Measurements from ENCODE around the gene TIE1. TPM values are rescaled to one million over a fixed set of nuclear protein-coding genes. Genes with fewer than 3 reads are reported as not detected.

The TIE1 gene
- total and polyA plus RNA-seq, 2 of the 13 experiments (the other 11 are each of a cell fraction or from before 2014, with no cell fraction given): 0.58 to 0.84 TPM

DNA sequence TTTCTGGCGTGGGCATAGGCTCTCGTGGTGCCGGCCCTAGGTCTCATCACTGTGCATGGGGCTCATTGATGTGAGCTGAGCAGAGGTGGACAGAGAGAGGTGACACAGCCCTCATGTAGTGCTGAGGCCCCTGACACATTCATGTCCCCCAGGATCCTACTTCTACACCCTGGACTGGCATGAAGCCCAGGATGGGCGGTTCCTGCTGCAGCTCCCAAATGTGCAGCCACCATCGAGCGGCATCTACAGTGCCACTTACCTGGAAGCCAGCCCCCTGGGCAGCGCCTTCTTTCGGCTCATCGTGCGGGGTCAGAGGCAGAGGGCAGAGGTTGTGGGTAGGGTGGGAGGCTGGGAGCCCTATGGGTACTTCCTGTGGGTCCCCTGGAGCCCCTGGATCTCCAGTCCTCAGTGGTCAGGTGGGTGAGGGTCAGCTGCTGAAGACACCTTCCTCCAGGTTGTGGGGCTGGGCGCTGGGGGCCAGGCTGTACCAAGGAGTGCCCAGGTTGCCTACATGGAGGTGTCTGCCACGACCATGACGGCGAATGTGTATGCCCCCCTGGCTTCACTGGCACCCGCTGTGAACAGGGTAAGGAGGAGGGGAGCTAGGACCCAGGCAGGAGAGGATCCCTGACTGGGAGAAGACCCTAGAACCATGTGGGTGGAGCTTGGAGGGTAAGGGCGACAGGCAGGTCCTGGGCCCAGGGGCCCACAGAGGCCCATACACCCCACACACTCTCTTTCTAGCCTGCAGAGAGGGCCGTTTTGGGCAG lies 6.1 kb downstream of the TIE1 start (continued):
- no peak for TF ChIP-seq ZNF407 (CRISPR knock-in tag; IDR thresholded peaks at IDR 0.05; ENCODE audit: not compliant biosample characterization)

- FAIRE-seq: no peak
- peaks cover 0 to 54% of the 10 kb centered on the region in 2 experiments; a peak in 3 of 5 replicates for H3K27me3 ChIP-seq (ENCODE audit: control insufficient read depth in 1 of 2, insufficient read depth in 2 of 2, low read length in 2 of 2)
- POLR2A ChIA-PET: no interaction called here
- DNase-seq (ENCODE audit: low spot score): no peak
- H4K20me1 ChIP-seq (ENCODE audit: insufficient read depth, low read length): no peaks in the 10 kb centered on the region
- H3K9ac ChIP-seq (ENCODE audit: insufficient read depth, low read depth, low read length): no peak overlapping the region
- H3K79me2 ChIP-seq (ENCODE audit: insufficient read depth, low read length): no peaks in the 10 kb centered on the region
- no peak overlapping the region for H3K4me2 ChIP-seq (ENCODE audit: low read depth, low read length)
- CTCF ChIA-PET (ENCODE audit: low intra/inter-chr PET ratio, low total read pairs): no interaction called here
- ATAC-seq: no peak
- H3K9me3 ChIP-seq (ENCODE audit: low read length): no peaks in the 10 kb centered on the region
- in situ Hi-C loops (cut with HindIII; ENCODE audit: extremely low pct_ligation_motif_present, low pct_unique_long_range_greater_than_20kb): no loop called here
- no peak overlapping the region for H3K4me3 ChIP-seq (replicated peaks in 1 of 3; ENCODE audit: insufficient read depth in 1 of 3, low read depth in 2 of 3, low read length in 3 of 3)
- H3K36me3 ChIP-seq (replicated peaks in 1 of 2; ENCODE audit: control insufficient read depth in 1 of 2, insufficient read depth in 2 of 2, low read length in 2 of 2): no peaks in the 10 kb centered on the region
- 52% methylated on average over 6 of the region's 9 CpGs for WGBS (ENCODE audit: low lambda C conversion rate)
- intact Hi-C loops (cut with micrococcal nuclease; ENCODE audit: unreplicated experiment): no loop called here
- H3K4me1 ChIP-seq (ENCODE audit: insufficient read depth, low read length): peaks cover 31% of the 10 kb centered on the region
- H2AFZ ChIP-seq (ENCODE audit: low read length): no peak overlapping the region
- no peak overlapping the region for H3K27ac ChIP-seq (ENCODE audit: extremely low read length, insufficient read depth, low read length)
- no TSS peak for BruUV-seq (replicated peaks)
- no peak for TF ChIP-seq ZSCAN29 (CRISPR knock-in tag; conservative IDR thresholded peaks at IDR 0.05)
- TF ChIP-seq MIXL1 (CRISPR knock-in tag; IDR thresholded peaks at IDR 0.05): no peak
- TF ChIP-seq ZNF24 (IDR thresholded peaks at IDR 0.05): no peak
- no peak for TF ChIP-seq RORA (CRISPR knock-in tag; IDR thresholded peaks at IDR 0.05)
- no peak for TF ChIP-seq ARNT (IDR thresholded peaks at IDR 0.05)
- TF ChIP-seq SNAPC4 (CRISPR knock-in tag; IDR thresholded peaks at IDR 0.05): no peak
Measured at GRCh38 chr1:43307458-43308158, 6.8 kb downstream of the TIE1 start.

Measured in HepG2 (cell line).